Islet precursor cell (in vitro differentiated cells): ENCODE data around the gene LRRK1.
A peak's percentile ranks its signal among the peaks of the same experiment; 100 is the strongest.

Source experiments
- DNase-seq: peaks from one replicate; pipeline ENCODE4 v3.0.0-alpha.2; 2018

LRRK1 gene

DNA sequence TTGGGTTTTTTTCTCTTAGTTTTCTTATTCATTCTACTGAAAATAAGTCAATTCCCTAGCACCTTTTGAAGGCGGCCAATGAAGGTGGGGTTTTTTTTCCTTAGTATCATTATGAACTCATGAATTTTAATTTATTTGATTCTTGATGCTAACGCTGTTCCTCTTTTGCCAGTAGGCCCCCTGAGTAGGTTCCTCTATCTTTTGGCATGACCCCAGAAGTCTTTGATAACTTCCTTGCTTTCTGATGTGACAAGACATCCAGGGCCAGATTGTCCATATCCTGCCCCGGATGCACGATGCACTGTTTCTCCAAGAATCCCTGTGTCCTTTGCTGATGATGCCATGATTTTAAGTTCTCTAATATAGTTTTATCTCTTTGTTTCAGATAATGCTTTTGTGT is 20.6 kb downstream of the LRRK1 start:
- DNase-seq = no peak

GRCh38 chr15:100940767-100941379 is 21.7 kb downstream of the LRRK1 start:
- no peak for DNase-seq

DNA sequence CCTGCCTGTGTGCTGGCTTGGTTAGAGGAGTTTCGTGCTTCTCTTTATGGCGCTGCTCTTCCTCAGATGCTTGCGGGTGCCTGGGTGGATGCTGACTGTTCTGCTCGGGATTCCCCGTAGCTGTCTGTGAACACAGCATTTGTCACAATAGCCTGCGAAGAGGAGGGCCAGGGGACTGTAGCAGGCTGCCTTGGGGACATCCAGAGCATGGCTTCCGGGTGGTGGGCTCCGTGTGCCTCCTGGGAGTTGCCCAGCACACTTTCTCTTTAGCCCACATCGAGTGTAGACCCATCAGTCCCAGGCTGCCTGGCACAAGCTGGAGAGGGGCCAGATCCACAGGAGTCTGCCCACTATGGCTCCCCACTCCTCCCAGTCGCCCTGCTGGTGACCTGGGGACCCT is 22.4 kb downstream of the LRRK1 start:
- no peak for DNase-seq

DNA sequence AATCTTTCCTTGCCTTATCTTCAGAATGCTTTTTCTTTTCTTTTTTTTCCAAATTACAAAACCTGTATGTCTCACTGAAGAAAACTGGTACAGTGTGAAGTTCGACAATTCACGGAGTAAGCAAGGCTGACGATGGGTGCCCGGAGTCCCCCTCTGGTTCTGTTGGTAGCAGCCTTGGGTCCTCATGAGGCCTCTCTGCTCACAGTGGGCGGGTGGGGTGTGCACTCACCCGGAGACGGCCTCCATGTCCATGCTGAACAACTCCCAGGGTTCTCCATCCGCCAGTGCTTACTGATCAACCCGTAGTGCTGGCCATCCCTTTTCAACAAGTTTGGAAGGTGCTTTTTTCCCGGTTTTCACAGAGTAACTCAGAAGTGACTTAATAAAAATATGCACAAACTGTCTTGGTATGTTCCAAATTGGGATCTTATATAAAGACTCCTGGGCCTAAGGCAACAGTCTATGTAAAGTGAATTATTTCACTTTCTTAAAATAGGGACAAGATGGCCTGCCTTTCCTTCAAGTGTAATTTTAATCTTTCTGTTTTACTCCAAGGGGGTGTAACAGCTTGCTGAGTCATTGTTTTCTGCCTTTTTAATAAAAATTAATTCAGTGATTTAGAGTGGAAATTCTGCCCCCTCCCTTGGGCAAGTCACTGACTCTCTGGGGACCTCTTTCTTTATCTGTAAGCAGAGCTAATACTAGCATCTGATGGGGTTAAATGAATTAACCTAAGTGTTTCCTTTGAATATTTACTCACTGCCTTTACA is 23.7 kb downstream of the LRRK1 start:
- no peak for DNase-seq

DNA sequence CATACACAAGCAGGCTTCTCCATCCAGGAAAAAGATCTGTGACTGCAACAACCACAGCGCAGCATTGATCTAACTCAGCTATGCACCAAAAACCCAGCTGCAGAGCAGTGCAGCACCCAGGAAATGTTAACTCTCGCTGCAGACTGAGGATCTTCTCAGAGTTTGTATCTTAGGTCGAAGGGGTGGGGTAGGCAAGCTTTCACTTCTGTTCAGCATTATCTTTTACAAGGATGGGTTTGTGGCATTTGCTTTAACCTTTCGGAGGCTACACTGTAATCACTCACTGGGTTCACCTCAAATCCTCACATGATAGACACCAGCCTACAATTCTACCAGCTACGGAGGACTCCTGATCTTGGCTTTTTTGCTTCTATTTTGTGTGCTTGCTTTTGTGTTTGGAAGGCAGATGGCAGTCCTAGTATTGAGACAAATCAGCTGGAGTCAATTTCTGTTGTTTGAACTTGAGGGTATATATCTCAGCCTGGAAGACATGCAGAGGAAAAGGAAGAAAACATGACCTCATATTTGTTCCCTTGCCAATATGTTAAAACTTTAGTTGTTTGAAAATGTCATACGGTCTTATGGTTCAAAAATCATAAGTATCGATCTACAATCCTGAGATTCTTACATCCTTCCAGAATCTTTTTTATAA is 25.2 kb downstream of the LRRK1 start:
- DNase-seq = no peak

DNA sequence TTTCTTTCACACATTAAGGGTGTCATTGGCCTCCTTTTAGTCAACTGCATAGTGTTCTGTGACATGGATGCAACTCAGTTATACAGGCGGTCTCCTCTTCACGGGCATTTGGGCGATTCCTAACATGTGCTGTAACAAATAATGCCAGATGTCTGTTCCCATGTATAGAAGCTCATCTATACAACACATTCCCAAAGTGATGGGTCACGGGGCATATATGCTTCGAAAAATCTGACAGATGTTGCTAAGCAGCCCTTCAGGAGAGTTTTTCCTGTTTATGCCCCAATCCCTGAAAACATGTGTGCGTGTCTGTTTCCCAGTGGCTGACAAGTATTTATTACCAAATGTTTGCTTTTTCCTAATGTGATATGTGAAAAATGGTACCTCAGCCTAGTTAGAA is 25.8 kb downstream of the LRRK1 start:
- no peak for DNase-seq

- DNase-seq = no peak
Observed at GRCh38 chr15:100947760-100948429, 28.7 kb downstream of the LRRK1 start.

DNA sequence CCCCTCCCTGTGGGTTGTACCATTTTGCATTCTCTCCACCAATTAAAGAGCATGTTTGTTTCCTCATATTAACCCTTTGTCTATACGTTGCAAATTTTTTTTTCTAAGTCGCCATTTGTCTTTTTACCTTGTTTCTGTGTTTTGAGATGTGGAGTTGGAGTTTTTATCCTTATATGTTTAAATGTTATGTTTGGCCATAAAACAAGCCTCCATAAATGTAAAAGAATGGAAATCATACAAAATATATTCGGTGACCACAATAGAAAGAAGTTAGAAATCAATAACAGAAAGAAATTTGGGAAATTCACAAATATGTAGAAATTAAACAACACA is 29.2 kb downstream of the LRRK1 start:
- no peak for DNase-seq

DNA sequence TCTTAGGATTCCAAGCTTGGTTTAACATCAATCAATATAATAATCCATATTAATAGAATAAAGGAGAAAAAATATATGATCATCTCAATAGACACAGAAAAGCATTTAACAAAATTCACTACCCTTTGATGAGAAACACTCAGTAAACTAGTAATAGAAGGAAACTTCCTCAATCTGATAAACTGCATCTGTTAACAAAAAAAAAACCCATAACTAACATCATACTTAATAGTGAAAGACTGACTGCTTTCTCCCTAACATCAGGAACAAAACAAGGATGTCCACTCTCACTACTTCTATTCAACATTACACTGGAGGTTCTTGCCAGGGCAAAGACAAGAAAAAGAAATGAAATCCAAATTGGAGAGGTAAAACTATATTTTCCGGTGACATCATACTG is 30.5 kb downstream of the LRRK1 start:
- DNase-seq = no peak

- DNase-seq = no peak
Observed at GRCh38 chr15:100951965-100952364, 32.8 kb downstream of the LRRK1 start.

DNA sequence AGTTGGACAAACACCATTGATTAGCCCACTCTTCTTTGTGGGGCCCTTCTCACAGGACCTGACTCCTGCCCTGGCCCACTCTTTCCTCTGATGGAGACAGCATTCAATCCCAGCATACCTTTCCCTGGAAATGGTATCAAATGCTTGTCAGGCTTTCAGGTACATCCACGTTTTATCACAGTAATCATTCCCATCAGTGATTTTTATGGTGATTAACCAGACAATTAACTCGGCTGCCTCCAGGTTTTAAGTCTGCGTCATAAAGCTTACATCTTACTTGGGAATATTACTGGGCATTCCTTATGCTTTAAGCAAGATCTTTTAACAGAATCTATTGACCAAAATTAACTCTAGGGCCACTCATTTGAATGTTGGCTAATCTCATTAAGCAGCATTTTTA is 33.4 kb downstream of the LRRK1 start:
- DNase-seq = no peak

DNA sequence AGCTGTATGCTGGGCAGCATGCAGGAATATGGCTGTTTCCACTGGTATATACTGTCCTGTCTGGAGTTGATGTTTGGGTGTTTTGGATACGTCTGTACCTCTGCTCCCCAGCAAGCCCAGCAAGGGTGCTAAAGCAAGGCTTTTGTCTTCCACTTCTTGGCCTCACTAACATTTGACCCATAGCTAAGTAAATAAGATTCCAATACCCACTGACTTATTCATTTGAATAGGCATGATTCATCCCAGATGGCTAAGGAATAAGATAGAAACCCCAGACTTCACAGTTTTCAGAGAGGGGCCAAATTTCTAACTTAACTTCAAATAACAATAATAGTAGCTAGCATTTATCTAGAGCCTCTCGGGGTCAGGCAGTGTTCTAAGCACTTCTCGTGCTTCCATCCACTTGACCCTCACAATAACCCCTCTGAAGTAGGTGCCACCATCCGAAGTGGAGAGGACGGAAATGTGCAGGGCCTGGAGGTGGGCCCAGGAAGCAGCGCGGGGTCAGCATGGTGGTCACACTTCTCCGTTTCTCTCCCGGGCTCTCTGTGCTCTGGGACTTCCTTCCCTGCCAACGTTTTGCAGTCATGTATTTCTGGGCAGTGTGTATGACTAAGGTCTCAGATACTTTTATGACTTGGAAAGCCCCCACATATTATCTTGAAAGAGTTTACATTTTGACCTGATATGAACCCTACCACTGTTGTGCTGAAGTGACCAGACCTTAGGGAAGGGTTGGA is 39.3 kb downstream of the LRRK1 start:
- DNase-seq = no peak

- DNase-seq = no peak
Observed at GRCh38 chr15:100959066-100960050, 40.2 kb downstream of the LRRK1 start.

GRCh38 chr15:100966997-100967396 is 47.8 kb downstream of the LRRK1 start:
- no peak for DNase-seq

GRCh38 chr15:100968050-100968966 is 49.2 kb downstream of the LRRK1 start:
- DNase-seq = no peak

DNA sequence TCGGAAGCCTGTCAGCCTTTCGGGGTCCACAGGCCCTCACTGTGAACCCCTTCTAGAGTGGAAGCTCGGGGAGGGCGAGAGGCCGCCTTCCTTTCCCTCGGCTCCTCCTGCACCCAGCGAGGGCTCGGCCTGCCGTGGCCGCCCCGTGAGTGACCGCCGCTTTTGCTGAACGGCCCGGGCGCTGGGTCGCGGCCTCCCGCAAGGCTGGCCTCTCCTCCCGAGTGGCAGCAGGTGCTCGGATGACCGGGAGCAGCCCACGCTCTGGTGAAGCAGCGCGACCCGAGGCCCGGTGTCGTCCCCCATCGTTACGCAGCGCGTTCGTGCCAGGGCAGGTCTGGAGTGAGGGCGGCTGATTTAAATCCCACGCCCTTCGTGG is 53.8 kb downstream of the LRRK1 start:
- DNase-seq = peak; percentile 52

GRCh38 chr15:100973351-100974111 is 54.4 kb downstream of the LRRK1 start:
- no peak for DNase-seq

DNA sequence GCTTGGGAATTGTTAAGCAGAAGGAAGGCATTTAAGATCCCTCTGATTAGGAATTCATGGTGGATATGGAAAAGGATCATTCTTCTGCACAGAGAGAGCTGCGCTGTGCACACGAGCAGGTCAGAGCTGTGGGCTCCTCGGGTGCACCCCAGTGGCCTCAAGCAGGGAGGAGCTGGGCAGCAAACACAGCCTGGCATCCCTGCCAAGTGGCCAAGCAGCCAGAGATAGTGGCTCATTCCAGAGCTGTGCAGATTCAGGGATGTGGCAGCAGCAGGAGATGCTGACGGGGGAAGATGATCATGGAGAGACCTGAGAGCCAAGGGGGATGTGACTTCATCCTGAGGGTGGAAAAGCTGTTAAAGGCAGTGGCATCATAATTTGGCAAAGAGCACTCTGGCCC is 55.9 kb downstream of the LRRK1 start:
- no peak for DNase-seq

DNA sequence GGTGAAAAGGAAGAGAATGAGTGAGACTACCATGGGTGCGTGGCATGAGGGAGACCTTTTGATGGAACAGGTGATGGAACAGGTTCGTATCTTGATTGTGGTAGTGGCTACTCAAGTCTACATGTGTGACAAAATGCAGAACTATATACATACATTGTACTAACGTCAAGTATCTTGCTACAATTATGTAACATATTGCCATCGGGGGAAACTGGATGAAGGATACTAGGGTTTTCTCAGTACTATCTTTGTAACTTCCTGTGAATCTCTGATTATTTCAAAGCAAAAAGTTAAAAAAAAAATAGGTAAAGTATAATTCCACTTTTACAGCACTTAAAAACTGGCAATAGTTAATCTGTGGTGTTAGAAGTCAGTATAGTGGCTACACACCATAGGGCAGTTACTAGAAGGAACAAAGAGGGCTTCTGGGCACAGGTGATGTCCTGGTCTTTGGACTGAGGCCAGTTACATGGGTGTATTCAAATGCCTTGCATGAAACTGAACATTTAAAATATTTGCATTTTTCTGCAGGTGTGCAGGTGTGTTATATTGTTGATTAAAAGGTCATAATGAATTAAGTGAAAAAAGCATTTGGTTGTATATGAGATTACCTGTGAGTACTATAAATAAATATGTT is 61.4 kb downstream of the LRRK1 start:
- no peak for DNase-seq

DNA sequence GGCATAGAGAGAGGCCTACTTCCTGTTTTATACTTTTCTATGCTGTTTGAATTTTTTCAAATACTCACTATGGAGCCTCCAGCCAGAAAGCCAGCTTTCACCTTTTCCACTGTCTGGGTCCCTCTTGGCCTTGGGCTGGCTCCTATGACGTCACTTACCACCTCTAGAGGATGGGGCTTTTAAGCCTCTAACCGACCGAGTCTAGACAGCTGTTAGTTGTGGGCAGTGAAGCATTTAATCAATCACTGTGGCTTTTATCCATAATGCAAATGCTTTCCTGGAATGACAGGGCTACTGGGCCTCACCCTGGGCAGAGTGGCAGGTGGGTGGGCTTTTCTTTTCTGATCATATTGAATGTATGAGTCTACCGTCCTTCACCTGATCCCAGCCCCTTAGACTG is 61.9 kb downstream of the LRRK1 start:
- DNase-seq = no peak
